ENCODE data around the gene PAM.

PAM gene

GRCh38 chr5:102777099-102777498, 22.0 kb downstream of the PAM start:
- H3K4me3 ChIP-seq (ENCODE audit: low read depth, low read length): no peak overlapping the region

DNA sequence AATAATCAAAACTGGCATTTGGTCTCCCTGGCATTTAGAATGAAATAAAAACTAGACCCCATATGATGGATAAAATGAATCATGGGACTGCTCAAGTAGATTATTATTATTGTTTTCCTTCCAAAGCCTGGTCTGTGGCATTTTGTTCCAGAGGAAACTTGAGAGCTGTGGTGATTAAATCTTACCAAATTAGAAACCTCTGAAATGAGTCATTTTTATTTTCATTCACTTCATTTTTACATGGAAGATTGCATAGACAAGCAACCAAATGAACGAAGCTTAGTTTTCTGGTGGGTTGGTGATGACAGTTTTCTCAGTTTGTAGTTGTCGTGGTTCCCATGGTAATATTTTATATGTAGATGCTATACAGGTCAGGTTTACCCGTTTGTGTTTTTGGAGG, 23.4 kb downstream of the PAM start:
- no peak overlapping the region for H3K4me3 ChIP-seq (ENCODE audit: low read depth, low read length)

DNA sequence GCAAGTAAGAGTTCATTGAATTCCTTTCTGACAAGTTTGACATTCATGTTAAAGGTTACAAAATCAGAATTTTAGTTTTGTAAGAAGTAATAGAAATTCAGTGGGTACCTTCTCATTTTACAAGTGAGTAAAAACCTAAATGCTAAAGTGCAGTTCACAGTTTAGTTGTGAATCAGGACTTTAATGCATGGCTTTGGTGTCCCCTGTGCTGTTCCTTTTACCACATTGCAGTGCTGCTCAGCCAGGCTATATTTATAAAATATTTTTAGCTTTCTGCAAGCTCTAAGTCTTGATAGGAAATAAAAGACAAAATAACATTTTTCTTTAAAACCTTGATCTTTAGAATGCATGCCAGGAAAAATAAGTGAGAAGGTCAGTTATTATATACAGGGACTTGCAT, 26.3 kb downstream of the PAM start:
- no peak overlapping the region for H3K4me3 ChIP-seq (ENCODE audit: low read depth, low read length)

GRCh38 chr5:102781786-102782185, 26.7 kb downstream of the PAM start:
- no peak overlapping the region for H3K4me3 ChIP-seq (ENCODE audit: low read depth, low read length)

DNA sequence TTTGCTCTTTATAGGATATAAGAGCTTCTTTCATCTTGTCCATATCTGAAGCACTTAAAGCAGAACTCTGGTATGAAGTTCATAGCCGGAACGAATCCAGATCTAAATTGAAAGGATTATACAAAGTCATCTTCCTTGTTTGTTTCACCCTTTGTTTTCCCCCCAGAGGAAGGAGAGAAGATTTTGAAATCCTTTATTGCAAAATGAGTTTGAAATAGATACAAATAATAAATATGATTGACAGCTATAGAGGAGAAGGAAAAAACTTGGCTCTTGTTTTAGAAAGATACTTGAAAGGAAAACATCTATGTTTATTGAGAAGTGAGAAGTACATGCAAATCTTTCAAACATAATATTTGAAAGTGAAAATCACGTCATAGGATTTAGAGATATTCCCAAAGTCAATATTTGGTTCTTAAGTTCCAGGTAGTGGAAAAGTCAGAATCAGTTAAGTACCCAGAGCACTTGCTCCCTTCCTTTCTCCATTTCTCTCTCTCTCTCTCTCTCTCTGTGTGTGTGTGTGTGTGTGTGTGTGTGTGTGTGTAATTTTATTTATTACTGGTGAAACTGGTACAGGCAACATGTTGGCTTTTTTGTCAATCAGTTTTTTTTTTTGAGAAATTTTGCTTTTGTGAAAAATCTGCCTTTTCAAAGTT, 27.2 kb downstream of the PAM start:
- no peak overlapping the region for H3K4me3 ChIP-seq (ENCODE audit: low read depth, low read length)

- H3K4me3 ChIP-seq (ENCODE audit: low read depth, low read length): no peak overlapping the region
Measured at GRCh38 chr5:102787134-102787533, 32.0 kb downstream of the PAM start.

- H3K4me3 ChIP-seq (ENCODE audit: low read depth, low read length): no peak overlapping the region
Measured at GRCh38 chr5:102788788-102789187, 33.7 kb downstream of the PAM start.

- H3K4me3 ChIP-seq (ENCODE audit: low read depth, low read length): no peak overlapping the region
Measured at GRCh38 chr5:102789469-102789868, 34.4 kb downstream of the PAM start.

- no peak overlapping the region for H3K4me3 ChIP-seq (ENCODE audit: low read depth, low read length)
Measured at GRCh38 chr5:102790748-102791147, 35.6 kb downstream of the PAM start.

DNA sequence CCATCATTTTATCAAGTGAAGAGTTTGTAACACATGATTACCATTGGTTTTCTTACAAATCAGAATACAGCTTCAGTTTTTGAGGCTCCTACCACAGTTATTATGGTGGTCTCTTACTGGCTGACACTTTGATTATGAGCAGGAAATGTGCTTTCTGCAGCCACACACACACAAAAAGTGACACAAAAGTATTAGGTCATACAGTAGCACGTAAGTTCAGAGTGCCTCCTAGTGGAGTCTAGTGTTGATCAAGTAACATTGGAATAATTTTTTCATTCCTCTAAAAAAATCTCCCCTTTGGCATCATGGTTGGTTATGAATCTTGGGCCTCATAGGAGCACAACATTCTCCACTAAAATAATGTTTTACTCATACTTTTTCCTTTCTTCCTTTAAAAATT, 37.6 kb downstream of the PAM start:
- no peak overlapping the region for H3K4me3 ChIP-seq (ENCODE audit: low read depth, low read length)

DNA sequence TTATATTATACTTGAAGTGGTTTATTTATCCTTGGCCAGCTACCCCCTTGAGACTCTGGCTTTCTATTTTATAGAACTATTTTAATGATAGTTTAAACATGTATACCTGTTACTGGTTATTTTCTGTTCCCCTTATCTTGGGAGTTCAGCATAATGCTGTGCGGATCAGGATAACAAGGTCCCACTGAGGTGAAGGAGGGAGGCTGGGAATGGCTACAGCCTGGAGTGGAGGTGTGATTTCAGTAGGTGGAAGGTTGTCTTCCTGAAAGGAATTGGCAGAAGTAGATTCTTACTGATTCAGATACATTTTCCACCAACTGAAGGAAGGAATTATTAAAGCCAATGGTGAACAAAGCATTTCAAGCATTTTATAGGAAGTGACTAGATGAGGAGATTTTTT, 38.9 kb downstream of the PAM start:
- H3K4me3 ChIP-seq (ENCODE audit: low read depth, low read length): no peak overlapping the region

GRCh38 chr5:102794677-102795331, 39.7 kb downstream of the PAM start:
- H3K4me3 ChIP-seq (ENCODE audit: low read depth, low read length): no peak overlapping the region

DNA sequence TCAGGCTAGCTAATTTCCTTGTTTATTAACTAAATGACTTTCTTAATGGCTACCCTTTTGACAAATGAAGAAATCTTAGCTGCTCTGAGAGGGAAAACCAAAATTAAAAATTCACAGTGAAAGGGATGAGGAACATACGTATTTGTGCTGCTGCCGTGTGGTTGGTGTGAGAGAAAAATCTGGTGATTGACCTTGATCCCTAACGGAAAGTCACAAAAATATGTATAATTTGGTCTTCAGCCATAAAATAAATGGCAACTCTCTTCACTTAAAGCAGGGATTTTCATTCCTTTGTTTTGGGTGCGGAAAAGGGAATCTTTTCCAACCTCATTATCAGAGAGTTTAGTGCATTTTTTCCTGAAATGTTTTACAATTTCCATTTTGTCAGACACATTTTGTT, 40.4 kb downstream of the PAM start:
- H3K4me3 ChIP-seq (ENCODE audit: low read depth, low read length): no peak overlapping the region

GRCh38 chr5:102796009-102796408, 40.9 kb downstream of the PAM start:
- H3K4me3 ChIP-seq (ENCODE audit: low read depth, low read length): no peak overlapping the region

DNA sequence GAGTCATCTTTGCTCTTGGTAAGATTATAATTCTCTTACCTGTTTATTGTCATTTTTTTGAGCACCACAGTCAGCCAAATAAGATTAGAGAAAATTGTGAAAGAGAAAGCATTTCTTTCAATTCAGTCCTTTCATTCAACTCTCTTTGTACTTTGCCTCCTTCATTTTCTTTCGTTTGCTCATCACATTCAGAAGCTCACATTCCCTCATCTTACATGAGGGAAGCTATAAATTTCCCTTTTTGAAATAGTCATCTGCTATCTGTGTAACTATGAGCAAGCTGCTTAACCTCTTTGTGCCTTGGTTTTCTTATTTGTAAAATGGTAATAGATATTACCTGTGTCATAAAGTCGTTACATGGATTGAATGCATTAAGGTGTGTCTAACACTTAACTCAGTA, 41.4 kb downstream of the PAM start:
- no peak overlapping the region for H3K4me3 ChIP-seq (ENCODE audit: low read depth, low read length)

DNA sequence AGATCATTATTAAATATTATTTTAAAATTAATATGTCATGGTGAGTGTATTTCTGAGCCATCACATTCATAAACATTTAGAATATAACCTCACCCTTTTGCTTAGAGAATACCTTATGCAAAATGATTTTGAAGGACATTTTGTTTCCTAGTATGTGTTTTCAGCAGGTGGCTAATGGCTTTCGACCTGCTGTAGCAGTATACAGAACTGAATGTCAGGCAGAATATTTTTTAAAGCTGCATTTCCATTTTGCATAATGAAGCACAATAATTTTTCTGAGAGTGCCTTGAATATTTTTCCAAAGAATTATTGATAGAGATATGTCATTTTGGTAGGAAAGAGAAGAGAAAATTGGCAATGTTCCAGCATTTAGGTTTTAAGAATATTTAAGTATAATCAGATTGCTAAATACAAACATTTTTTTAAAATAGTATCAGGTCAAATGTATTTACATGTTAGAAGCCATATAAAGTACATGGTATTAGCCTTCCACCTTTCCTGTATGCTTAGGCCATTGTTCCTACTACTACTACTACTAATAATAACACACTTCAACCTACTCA, 42.3 kb downstream of the PAM start:
- H3K4me3 ChIP-seq (ENCODE audit: low read depth, low read length): no peak overlapping the region

DNA sequence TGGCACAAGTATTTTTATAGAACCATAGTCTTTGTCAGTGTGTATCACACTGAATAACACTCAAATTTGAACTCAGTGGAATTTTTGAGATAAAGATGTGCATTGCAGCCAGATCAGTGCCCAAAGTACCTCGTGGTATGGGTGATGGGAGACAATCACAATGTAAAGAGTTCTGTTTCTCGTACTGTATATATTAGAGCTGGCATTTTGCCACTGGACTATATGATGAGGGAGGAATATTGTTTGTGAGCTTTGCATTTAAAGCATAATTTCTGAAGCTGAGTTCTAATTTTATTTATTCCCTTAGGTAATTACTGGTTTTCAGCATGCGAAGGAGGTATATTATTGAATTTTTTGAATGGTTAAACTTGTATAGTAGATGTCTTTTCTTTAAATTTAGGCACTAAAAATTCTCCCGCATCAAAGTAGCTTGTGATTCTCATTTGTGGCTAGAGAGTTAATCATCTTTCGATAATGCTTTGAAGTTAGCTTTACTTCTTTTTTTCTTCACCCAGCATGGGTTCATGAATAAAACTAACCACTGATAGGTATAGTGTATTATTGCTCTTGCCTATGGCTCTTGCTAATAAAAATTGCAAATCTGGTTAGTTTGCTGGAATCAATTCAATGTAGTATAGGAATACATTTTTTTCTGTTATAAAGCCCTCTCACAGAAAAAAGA, 43.1 kb downstream of the PAM start:
- no peak overlapping the region for H3K4me3 ChIP-seq (ENCODE audit: low read depth, low read length)

DNA sequence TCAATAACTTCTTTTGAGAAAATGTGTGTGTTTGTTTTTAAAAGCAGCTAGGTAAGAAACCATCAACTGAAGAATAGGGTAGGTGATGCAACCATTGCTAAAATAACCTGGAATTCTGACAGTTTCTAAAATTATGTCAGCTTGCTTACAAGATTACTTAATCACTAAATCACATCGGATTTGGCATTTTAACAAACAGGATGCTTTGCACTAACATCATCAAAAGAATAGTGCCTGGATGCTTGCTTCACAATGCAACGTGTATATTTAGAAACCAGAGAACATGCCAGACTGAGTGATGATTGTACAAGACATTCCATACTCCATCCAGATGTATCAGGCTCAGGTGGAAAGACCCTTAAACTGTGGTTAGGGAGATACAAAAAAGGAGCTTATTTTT, 43.9 kb downstream of the PAM start:
- no peak overlapping the region for H3K4me3 ChIP-seq (ENCODE audit: low read depth, low read length)

DNA sequence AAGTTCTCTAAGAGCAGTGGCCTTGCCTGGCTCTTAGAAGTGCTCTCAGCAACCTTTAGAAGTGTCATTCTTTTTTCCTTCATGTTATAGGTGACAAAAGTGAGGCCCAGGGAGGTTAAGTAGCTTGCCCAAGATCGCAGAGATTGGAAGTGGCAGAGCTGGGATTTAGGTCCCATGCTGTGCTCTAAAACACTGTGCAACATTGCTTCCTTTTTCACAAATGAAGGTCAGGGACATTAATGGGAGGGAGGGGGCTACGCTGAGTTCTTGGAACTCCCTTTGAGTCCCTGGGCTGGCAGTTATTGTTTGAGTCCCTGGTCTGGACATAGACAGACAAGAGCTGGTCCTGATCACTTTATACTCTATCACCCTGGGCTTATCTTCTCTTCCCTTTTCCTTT, 45.3 kb downstream of the PAM start:
- H3K4me3 ChIP-seq (ENCODE audit: low read depth, low read length): no peak overlapping the region

DNA sequence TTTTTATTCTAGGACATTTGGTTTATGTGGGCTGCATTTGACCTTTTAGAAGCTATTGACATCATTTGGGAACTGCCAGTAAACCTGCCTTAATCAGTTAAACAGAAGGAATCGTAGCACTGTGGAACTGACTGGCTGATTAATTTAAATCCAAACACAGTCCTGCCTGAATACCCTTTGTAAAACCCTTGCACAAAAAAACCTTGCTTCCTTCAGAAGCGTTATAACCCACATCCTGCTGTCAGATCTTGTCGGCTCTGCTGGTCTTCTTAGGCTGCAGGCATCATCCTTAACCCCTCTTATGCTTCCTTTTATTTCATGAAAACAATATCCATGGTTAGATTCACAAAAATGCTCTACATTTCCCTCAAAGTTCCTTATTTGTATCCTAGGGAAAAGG, 46.3 kb downstream of the PAM start:
- H3K4me3 ChIP-seq (ENCODE audit: low read depth, low read length): no peak overlapping the region

GRCh38 chr5:102802708-102803458, 47.8 kb downstream of the PAM start:
- no peak overlapping the region for H3K4me3 ChIP-seq (ENCODE audit: low read depth, low read length)
